ENCODE results near the gene GPLD1. TPM values are rescaled to one million over a fixed set of nuclear protein-coding genes. Genes with fewer than 3 reads are reported as not detected.

GPLD1 gene
- total RNA-seq, 6 experiments from 2014 or later, result 19.9 to 53.0 (median 38.9) TPM

- ATAC-seq (no peak), DNase-seq (no peak)
- 75% methylated on average over 4 of the region's 4 CpGs for WGBS (ENCODE audit: insufficient coverage, low coverage, low lambda C conversion rate, missing lambda C conversion rate)
- peaks cover 0 to 90% (median 14%) of the 10 kb centered on the region in 4 donors for H3K36me3 ChIP-seq
- intact Hi-C loops (cut with DNase I), result no loop called here
- no peak for TF ChIP-seq POLR2A (IDR thresholded peaks at IDR 0.05)
- H3K9me3 ChIP-seq, result no peaks in the 10 kb centered on the region
- H3K27me3 ChIP-seq, result no peaks in the 10 kb centered on the region
- H3K4me1 ChIP-seq, result no peaks in the 10 kb centered on the region
- H3K27ac ChIP-seq, result no peak overlapping the region
- no peak overlapping the region for H3K4me3 ChIP-seq
These were observed 44.8 kb downstream of the GPLD1 start for GRCh38 chr6:24444588-24444987.

DNA sequence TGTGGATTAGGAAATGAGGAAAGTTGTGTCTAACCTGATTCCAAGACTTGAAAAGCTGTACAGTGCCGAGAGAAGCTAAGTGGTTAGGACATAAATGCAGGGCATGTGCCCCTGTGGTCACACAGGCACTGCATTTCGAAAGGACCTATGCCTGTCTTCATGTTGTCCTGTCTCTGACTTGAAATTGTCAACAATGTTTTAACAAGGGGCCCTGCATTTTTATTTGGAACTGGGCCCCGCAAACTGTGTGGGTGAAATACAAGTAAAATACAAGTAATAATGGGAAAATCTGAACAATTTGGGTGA lies 47.8 kb downstream of the GPLD1 start:
- Histone ChIP-seq H3K27me3 (no peaks in the 10 kb centered on the region), H3K36me3 (peaks cover 0 to 78% (median 8%) of the 10 kb centered on the region in 4 donors), H3K4me1 (no peaks in the 10 kb centered on the region), H3K27ac (no peak overlapping the region), H3K9me3 (no peaks in the 10 kb centered on the region), H3K4me3 (no peak overlapping the region)
- DNase-seq (no peak), ATAC-seq (no peak)
- intact Hi-C loops (cut with DNase I), result no loop called here
- no peak for TF ChIP-seq CTCF (IDR thresholded peaks at IDR 0.05)
- no peak for TF ChIP-seq POLR2A (IDR thresholded peaks at IDR 0.05)
- WGBS (ENCODE audit: insufficient coverage, low coverage, low lambda C conversion rate, missing lambda C conversion rate), result 70% methylated on average over 3 of the region's 3 CpGs

- no peak for DNase-seq
- intact Hi-C loops (cut with DNase I), result no loop called here
- TF ChIP-seq POLR2A (IDR thresholded peaks at IDR 0.05) (no peak), CTCF (IDR thresholded peaks at IDR 0.05) (no peak)
- no peak for ATAC-seq
- peaks cover 0 to 78% (median 7%) of the 10 kb centered on the region in 4 donors for H3K36me3 ChIP-seq
- H3K4me3 ChIP-seq, result no peak overlapping the region
- no peaks in the 10 kb centered on the region for H3K27me3 ChIP-seq
- H3K27ac ChIP-seq, result no peak overlapping the region
- no peaks in the 10 kb centered on the region for H3K9me3 ChIP-seq
- 72% methylated on average over 8 of the region's 16 CpGs for WGBS (ENCODE audit: insufficient coverage, low coverage, low lambda C conversion rate, missing lambda C conversion rate)
- H3K4me1 ChIP-seq, result no peaks in the 10 kb centered on the region
These were observed 48.3 kb downstream of the GPLD1 start for GRCh38 chr6:24440897-24441598.

DNA sequence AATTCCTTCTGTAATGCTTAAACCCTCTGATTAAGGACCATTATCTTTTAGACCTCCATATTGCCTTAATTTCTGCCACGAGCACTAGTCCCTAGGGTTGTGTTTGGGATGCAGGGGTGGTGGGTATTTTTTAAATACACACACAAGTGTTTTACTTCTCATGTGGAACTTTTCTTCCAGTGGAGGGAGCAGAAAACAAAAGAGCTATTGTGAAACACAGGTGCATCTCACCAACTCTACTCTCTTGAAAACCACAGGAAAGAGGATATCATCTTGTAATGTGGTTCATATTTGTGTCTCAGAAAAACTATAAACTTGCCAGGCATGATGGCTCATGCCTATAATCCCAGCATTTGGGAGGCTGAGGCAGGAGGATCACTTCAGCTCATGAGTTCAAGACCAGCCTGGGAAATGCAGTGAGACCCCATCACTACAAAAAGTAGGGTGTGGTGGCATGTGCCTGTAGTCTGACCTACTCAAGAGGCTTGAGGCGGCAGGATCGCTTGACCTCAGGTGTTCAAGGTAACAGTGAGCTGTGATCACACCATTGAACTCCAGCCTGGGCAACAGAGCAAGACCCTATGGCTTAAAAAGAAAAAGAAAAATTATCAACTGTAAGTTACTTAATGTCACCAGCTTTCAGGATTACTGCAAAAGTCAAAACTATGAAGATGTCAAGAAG lies 49.4 kb downstream of the GPLD1 start:
- H3K27ac ChIP-seq, result no peak overlapping the region
- H3K4me1 ChIP-seq, result no peaks in the 10 kb centered on the region
- ATAC-seq (no peak), DNase-seq (no peak)
- no peaks in the 10 kb centered on the region for H3K9me3 ChIP-seq
- peaks cover 0 to 74% (median 4%) of the 10 kb centered on the region in 4 donors for H3K36me3 ChIP-seq
- 94% methylated on average over 3 of the region's 3 CpGs for WGBS (ENCODE audit: insufficient coverage, low coverage, low lambda C conversion rate, missing lambda C conversion rate)
- no peaks in the 10 kb centered on the region for H3K27me3 ChIP-seq
- TF ChIP-seq POLR2A (IDR thresholded peaks at IDR 0.05) (no peak), CTCF (IDR thresholded peaks at IDR 0.05) (no peak)
- intact Hi-C loops (cut with DNase I), result no loop called here
- H3K4me3 ChIP-seq, result no peak overlapping the region

GRCh38 chr6:24436979-24437378 lies 52.4 kb downstream of the GPLD1 start:
- peaks cover 0 to 79% (median 2%) of the 10 kb centered on the region in 4 donors for H3K36me3 ChIP-seq
- H3K4me3 ChIP-seq, result no peak overlapping the region
- H3K4me1 ChIP-seq, result no peaks in the 10 kb centered on the region
- no peak overlapping the region for H3K27ac ChIP-seq
- intact Hi-C loops (cut with DNase I), result no loop called here
- no peaks in the 10 kb centered on the region for H3K9me3 ChIP-seq
- ATAC-seq, result no peak
- no peak for DNase-seq
- TF ChIP-seq POLR2A (IDR thresholded peaks at IDR 0.05) (no peak), CTCF (IDR thresholded peaks at IDR 0.05) (no peak)
- no CpG with 5 or more reads among the region's 14 CpGs for WGBS (ENCODE audit: insufficient coverage, low coverage, low lambda C conversion rate, missing lambda C conversion rate)
- H3K27me3 ChIP-seq, result no peaks in the 10 kb centered on the region

All from right lobe of liver (tissue), 6 donors.